ENCODE results near the gene SCUBE1.

GRCh38 chr22:43388420-43388851, 45.3 kb upstream of the SCUBE1 start:
- no peak for TF ChIP-seq POLR2AphosphoS5 (IDR thresholded peaks at IDR 0.05; ENCODE audit: low read depth, low read length)
- TF ChIP-seq FOXJ3 (CRISPR knock-in tag; IDR thresholded peaks at IDR 0.05): no peak
- TF ChIP-seq CTCF (IDR thresholded peaks at IDR 0.05): peak; percentile 68
- no peak for TF ChIP-seq FOXM1 (IDR thresholded peaks at IDR 0.05; ENCODE audit: low read depth)
- no peak for TF ChIP-seq GABPA (IDR thresholded peaks at IDR 0.05; ENCODE audit: low read depth)
- TF ChIP-seq TAF1 (IDR thresholded peaks at IDR 0.05; ENCODE audit: borderline replicate concordance, low read depth, low read length): no peak
- TF ChIP-seq USF1 (IDR thresholded peaks at IDR 0.05; ENCODE audit: borderline replicate concordance, low read depth): no peak
- TF ChIP-seq CHD2 (IDR thresholded peaks at IDR 0.05; ENCODE audit: low read length, partially characterized antibody): no peak
- no peak for TF ChIP-seq MAX (IDR thresholded peaks at IDR 0.05; ENCODE audit: low read depth)
- no peak for TF ChIP-seq EZH2phosphoT487 (IDR thresholded peaks at IDR 0.05; ENCODE audit: borderline replicate concordance, low read depth)

Data from SK-N-SH (cell line).